K562 (cell line): ENCODE data around the gene CLCNKB.
A peak's percentile ranks its signal among the peaks of the same experiment; 100 is the strongest.

ENCODE experiments used
- FOXP1 ChIP-seq: sonication (generic); formaldehyde crosslinking; IDR thresholded peaks from 2 replicates; pipeline ENCODE4 v1.8.0; 2022; ENCODE audit warnings: mild to moderate bottlenecking, missing genetic modification reagents
- RCOR1 ChIP-seq, 2 experiments: IDR thresholded peaks; 2 replicates each; pipeline ENCODE4 v1.6.1; 2012; ENCODE audit warnings: low read depth in 2 of 2, low read length in 2 of 2, borderline replicate concordance in 1 of 2, improper control_type of control experiment in 1 of 2
- TAF1 ChIP-seq: IDR thresholded peaks from 2 replicates; pipeline ENCODE4 v1.6.1; 2011; ENCODE audit warnings: mild to moderate bottlenecking, low read length, moderate library complexity; ENCODE audit not compliant: insufficient read depth, control insufficient read depth, severe bottlenecking; ENCODE audit errors: extremely low read depth
- YY1 ChIP-seq, 3 experiments: IDR thresholded peaks; 2 replicates each; pipeline ENCODE4 v1.6.1; 2011; ENCODE audit warnings: low read length in 2 of 3, mild to moderate bottlenecking in 2 of 3, moderate library complexity in 2 of 3, borderline replicate concordance in 1 of 3, control low read depth in 1 of 3, low read depth in 1 of 3; ENCODE audit not compliant: insufficient read depth in 3 of 3, insufficient replicate concordance in 2 of 3, control insufficient read depth in 1 of 3, insufficient read length in 1 of 3; ENCODE audit errors: extremely low read depth in 1 of 3
- ZEB2 ChIP-seq: fragments of 450-650 bp; IDR thresholded peaks from 2 replicates; pipeline ENCODE4 v1.6.1; 2016
- TF ChIP-seq, protein P1 (sequence below): fragments of 450-650 bp; IDR thresholded peaks from 2 replicates; pipeline ENCODE4 v1.7.1; 2018; ENCODE audit warnings: mild to moderate bottlenecking, low read depth; ENCODE audit not compliant: partially characterized antibody
- TF ChIP-seq, protein P2 (sequence below): fragments of 250-450 bp; sonication (Bioruptor Pico); IDR thresholded peaks from 2 replicates; pipeline ENCODE4 v1.8.0; 2021; ENCODE audit warnings: moderate library complexity, mild to moderate bottlenecking, inconsistent platforms
- TF ChIP-seq, protein P3 (sequence below): sonication (generic); formaldehyde crosslinking; IDR thresholded peaks from 2 replicates; pipeline ENCODE4 v1.8.1; 2022; ENCODE audit warnings: missing genetic modification reagents

DNA sequence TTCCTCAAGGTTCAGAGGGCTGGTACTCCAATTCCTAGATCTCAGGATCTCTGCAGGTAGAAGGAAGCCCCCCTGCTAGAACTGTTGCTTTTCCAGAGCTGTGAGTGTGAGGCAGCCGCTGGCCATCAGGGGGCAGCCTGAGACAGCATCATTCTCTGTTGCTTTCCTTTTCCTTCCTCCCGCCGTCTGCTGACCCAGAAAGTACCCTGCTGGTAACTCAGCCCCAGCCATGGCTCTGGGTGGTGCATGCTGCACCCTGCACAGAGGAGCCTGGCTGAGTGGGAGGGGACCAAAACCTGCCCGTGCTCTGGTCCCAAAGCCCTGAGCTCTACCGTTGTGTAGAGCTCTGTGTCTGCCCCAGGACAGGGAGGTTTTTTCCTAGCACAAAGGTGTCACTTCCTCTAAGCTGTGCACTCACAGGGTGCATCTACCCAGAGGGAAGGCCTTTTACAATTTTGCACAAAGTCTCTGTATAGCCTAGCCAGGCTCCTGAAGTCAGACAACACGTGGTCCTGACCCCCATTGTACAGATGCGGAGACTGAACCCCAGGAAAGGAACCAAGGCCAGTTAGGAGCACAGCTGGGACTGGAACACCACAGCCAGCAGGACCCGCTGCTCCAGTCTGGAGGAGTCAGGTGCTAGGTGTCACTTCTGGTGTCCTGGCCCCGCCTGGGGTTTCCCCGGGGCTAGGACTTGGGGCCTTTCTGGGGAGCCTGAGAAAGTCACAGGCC lies 35.5 kb downstream of the CLCNKB start:
- TF ChIP-seq YY1 (IDR thresholded peaks at IDR 0.05; ENCODE audit: borderline replicate concordance in 1 of 3, control insufficient read depth in 1 of 3, extremely low read depth in 1 of 3, insufficient read depth in 3 of 3, insufficient read length in 1 of 3, insufficient replicate concordance in 2 of 3, low read depth in 1 of 3, low read length in 2 of 3) (peak in 2 of 3 experiments; percentile 31 to 36), TAF1 (no peak), FOXP1 (CRISPR knock-in tag) (no peak), ZEB2 (no peak), RCOR1 (IDR thresholded peaks at IDR 0.05; ENCODE audit: borderline replicate concordance in 1 of 2, low read depth in 2 of 2, low read length in 2 of 2) (peak in 1 of 2 experiments; percentile 67; a peak in 2 of 4 replicates)
- TF ChIP-seq, protein P1, sequence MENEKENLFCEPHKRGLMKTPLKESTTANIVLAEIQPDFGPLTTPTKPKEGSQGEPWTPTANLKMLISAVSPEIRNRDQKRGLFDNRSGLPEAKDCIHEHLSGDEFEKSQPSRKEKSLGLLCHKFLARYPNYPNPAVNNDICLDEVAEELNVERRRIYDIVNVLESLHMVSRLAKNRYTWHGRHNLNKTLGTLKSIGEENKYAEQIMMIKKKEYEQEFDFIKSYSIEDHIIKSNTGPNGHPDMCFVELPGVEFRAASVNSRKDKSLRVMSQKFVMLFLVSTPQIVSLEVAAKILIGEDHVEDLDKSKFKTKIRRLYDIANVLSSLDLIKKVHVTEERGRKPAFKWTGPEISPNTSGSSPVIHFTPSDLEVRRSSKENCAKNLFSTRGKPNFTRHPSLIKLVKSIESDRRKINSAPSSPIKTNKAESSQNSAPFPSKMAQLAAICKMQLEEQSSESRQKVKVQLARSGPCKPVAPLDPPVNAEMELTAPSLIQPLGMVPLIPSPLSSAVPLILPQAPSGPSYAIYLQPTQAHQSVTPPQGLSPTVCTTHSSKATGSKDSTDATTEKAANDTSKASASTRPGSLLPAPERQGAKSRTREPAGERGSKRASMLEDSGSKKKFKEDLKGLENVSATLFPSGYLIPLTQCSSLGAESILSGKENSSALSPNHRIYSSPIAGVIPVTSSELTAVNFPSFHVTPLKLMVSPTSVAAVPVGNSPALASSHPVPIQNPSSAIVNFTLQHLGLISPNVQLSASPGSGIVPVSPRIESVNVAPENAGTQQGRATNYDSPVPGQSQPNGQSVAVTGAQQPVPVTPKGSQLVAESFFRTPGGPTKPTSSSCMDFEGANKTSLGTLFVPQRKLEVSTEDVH: no peak
- TF ChIP-seq, protein P2, sequence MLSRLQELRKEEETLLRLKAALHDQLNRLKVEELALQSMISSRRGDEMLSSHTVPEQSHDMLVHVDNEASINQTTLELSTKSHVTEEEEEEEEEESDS (CRISPR knock-in tag): no peak
- TF ChIP-seq, protein P3, sequence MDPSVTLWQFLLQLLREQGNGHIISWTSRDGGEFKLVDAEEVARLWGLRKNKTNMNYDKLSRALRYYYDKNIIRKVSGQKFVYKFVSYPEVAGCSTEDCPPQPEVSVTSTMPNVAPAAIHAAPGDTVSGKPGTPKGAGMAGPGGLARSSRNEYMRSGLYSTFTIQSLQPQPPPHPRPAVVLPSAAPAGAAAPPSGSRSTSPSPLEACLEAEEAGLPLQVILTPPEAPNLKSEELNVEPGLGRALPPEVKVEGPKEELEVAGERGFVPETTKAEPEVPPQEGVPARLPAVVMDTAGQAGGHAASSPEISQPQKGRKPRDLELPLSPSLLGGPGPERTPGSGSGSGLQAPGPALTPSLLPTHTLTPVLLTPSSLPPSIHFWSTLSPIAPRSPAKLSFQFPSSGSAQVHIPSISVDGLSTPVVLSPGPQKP: no peak
